ENCODE results near the gene SFXN4. TPM values are rescaled to one million over a fixed set of nuclear protein-coding genes. Genes with fewer than 3 reads are reported as not detected.

Gene SFXN4
- total and polyA plus RNA-seq, 2 of the 13 experiments (the other 11 are each of a cell fraction or from before 2014, with no cell fraction given): 47.7 to 64.9 TPM

DNA sequence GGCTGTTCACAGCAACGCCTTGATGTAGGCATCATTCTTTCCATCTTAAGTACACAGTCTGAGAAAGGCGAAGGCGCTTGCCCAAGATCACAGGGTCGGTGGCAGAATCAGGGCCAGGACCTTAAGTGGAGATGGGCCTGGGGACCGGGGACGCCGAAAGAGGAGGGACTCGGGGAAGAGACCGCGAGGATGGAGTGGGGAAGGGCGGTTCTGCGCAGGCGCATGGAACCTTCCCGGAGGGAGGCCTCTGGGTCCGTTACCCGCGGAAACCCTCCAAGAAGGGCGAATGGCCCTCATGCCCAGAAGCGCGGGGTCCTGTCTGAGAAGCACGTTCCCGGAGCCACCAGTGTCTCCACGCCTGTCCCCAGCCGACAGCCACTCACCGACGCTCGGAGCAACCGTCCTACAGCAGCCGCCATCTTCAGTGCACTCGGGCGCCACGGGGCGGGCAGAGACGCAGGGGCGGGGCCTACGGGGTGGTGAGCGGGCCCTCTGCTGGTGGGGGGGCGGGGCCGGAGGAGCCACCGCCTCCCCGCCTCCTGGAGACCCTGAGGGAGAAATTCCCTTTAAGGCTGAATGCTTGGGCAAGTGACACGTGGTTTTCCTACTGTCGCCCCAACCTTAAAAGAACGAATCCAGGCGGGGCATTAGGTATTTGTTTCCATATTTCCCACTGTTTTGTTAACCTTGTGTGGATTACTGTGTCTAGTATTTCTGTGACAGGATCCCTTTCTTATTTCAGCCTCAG, 13.0 kb upstream of the SFXN4 start, which contains the start of gene PRDX3 (continued):
- TF ChIP-seq, protein P1, sequence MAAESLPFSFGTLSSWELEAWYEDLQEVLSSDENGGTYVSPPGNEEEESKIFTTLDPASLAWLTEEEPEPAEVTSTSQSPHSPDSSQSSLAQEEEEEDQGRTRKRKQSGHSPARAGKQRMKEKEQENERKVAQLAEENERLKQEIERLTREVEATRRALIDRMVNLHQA (CRISPR knock-in tag; IDR thresholded peaks at IDR 0.05): no peak
- no peak for TF ChIP-seq SATB2 (CRISPR knock-in tag; IDR thresholded peaks at IDR 0.05)
- TF ChIP-seq SAP130 (CRISPR knock-in tag; IDR thresholded peaks at IDR 0.05; ENCODE audit: low read depth): peak; percentile 69
- no peak for TF ChIP-seq JUNB (CRISPR knock-in tag; IDR thresholded peaks at IDR 0.05; ENCODE audit: borderline replicate concordance)
- TF ChIP-seq THYN1 (CRISPR knock-in tag; IDR thresholded peaks at IDR 0.05; ENCODE audit: borderline replicate concordance, low read depth): no peak
- TF ChIP-seq HNRNPH1 (optimal IDR thresholded peaks at IDR 0.05; ENCODE audit: low read depth, low read length): no peak
- peak; percentile 21; the same call in 1 of the 2 replicates for TF ChIP-seq SRF (IDR thresholded peaks at IDR 0.05; ENCODE audit: low read depth, low read length)
- no peak for TF ChIP-seq ADNP (CRISPR knock-in tag; IDR thresholded peaks at IDR 0.05)
- TF ChIP-seq, protein P2, sequence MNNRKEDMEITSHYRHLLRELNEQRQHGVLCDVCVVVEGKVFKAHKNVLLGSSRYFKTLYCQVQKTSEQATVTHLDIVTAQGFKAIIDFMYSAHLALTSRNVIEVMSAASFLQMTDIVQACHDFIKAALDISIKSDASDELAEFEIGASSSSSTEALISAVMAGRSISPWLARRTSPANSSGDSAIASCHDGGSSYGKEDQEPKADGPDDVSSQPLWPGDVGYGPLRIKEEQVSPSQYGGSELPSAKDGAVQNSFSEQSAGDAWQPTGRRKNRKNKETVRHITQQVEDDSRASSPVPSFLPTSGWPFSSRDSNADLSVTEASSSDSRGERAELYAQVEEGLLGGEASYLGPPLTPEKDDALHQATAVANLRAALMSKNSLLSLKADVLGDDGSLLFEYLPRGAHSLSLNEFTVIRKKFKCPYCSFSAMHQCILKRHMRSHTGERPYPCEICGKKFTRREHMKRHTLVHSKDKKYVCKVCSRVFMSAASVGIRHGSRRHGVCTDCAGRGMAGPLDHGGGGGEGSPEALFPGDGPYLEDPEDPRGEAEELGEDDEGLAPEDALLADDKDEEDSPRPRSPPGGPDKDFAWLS (CRISPR knock-in tag; IDR thresholded peaks at IDR 0.05; ENCODE audit: borderline replicate concordance): no peak
- TF ChIP-seq, protein P3, sequence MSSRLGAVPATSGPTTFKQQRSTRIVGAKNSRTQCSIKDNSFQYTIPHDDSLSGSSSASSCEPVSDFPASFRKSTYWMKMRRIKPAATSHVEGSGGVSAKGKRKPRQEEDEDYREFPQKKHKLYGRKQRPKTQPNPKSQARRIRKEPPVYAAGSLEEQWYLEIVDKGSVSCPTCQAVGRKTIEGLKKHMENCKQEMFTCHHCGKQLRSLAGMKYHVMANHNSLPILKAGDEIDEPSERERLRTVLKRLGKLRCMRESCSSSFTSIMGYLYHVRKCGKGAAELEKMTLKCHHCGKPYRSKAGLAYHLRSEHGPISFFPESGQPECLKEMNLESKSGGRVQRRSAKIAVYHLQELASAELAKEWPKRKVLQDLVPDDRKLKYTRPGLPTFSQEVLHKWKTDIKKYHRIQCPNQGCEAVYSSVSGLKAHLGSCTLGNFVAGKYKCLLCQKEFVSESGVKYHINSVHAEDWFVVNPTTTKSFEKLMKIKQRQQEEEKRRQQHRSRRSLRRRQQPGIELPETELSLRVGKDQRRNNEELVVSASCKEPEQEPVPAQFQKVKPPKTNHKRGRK (CRISPR knock-in tag; IDR thresholded peaks at IDR 0.05): no peak
- TF ChIP-seq, protein P4, sequence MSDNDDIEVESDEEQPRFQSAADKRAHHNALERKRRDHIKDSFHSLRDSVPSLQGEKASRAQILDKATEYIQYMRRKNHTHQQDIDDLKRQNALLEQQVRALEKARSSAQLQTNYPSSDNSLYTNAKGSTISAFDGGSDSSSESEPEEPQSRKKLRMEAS (IDR thresholded peaks at IDR 0.05): peak; percentile 61
- TF ChIP-seq GTF3A (CRISPR knock-in tag; conservative IDR thresholded peaks at IDR 0.05): 0 out of 2 replicates have a peak, but pooled peaks have one; percentile 60
- no peak for TF ChIP-seq MAFG (CRISPR knock-in tag; IDR thresholded peaks at IDR 0.05)
- no peak for TF ChIP-seq HNRNPL (IDR thresholded peaks at IDR 0.05; ENCODE audit: low read depth, low read length)
- peak; percentile 6 for TF ChIP-seq TEAD3 (CRISPR knock-in tag; optimal IDR thresholded peaks at IDR 0.05; ENCODE audit: borderline replicate concordance)
- peak; percentile 84 for TF ChIP-seq BORCS8-MEF2B (CRISPR knock-in tag; IDR thresholded peaks at IDR 0.05)
- TF ChIP-seq, protein P5, sequence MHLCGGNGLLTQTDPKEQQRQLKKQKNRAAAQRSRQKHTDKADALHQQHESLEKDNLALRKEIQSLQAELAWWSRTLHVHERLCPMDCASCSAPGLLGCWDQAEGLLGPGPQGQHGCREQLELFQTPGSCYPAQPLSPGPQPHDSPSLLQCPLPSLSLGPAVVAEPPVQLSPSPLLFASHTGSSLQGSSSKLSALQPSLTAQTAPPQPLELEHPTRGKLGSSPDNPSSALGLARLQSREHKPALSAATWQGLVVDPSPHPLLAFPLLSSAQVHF (CRISPR knock-in tag; IDR thresholded peaks at IDR 0.05): no peak
- TF ChIP-seq ZNF598 (CRISPR knock-in tag; IDR thresholded peaks at IDR 0.05; ENCODE audit: borderline replicate concordance): no peak
- TF ChIP-seq FOSL2 (CRISPR knock-in tag; IDR thresholded peaks at IDR 0.05): no peak
- no peak for TF ChIP-seq ZNF44 (CRISPR knock-in tag; IDR thresholded peaks at IDR 0.05)
- no peak for TF ChIP-seq ONECUT2 (CRISPR knock-in tag; IDR thresholded peaks at IDR 0.05)
- TF ChIP-seq ZNF136 (CRISPR knock-in tag; IDR thresholded peaks at IDR 0.05; ENCODE audit: low read depth): peak; percentile 81; the same call in 1 of the 2 replicates
- TF ChIP-seq HDAC2 (CRISPR knock-in tag; IDR thresholded peaks at IDR 0.05): peak; percentile 49
- peak; percentile 22; the same call in 1 of the 2 replicates for TF ChIP-seq ZNF614 (CRISPR knock-in tag; IDR thresholded peaks at IDR 0.05; ENCODE audit: borderline replicate concordance)
- TF ChIP-seq ZSCAN12 (CRISPR knock-in tag; IDR thresholded peaks at IDR 0.05): no peak
